Panc1 (cell line): ENCODE measurements around the gene PHKA2. TPM values are rescaled to one million over a fixed set of nuclear protein-coding genes. Genes with fewer than 3 reads are reported as not detected.

ENCODE experiments used
- ATAC-seq: fragments of 200-7000 bp; cut with Tn5 transposase; 2 replicates; pipeline ENCODE4 v1.9.1; 2020; ENCODE audit warnings: mild to moderate bottlenecking, moderate library complexity
- BruUV-seq: library from RNA; stranded (reverse); fragments of 400-500 nt; replicated peaks from 2 replicates; lab custom pipeline; 2021; lab: Mats Ljungman, UMichigan
- CTCF ChIA-PET: fragments of 300-600 bp; sonication (Branson Sonifier 250); formaldehyde crosslinking; loops from one replicate; lab custom pipeline; 2022; ENCODE audit warnings: antibody characterized with exemption; lab: Charles Lee
- POLR2A ChIA-PET: fragments of 300-600 bp; sonication (Branson Sonifier 250); formaldehyde crosslinking; loops from one replicate; lab custom pipeline; 2022; ENCODE audit warnings: antibody characterized with exemption; lab: Charles Lee
- DNase-seq: peaks from one replicate; pipeline ENCODE4 v3.0.0-alpha.2; 2010; ENCODE audit warnings: low read depth, low spot score
- H3K27ac ChIP-seq: 2 replicates; pipeline ENCODE4 v1.5.1; 2011; ENCODE audit warnings: mild to moderate bottlenecking, low read length, inconsistent platforms
- H3K27me3 ChIP-seq: fragments of 200-500 bp; sonication (Bioruptor generic); 2 replicates; pipeline ENCODE4 v1.6.0; 2014; ENCODE audit warnings: low read length, inconsistent platforms; ENCODE audit not compliant: control insufficient read depth, insufficient read depth
- H3K36me3 ChIP-seq: fragments of 200-500 bp; sonication (Bioruptor generic); 2 replicates; pipeline ENCODE4 v1.5.1; 2014; ENCODE audit warnings: inconsistent platforms, mild to moderate bottlenecking, low read length, moderate library complexity; ENCODE audit not compliant: control insufficient read depth, insufficient read depth
- H3K4me1 ChIP-seq: 2 replicates; pipeline ENCODE4 v1.5.1; 2011; ENCODE audit warnings: inconsistent platforms, mild to moderate bottlenecking, low read length, moderate library complexity; ENCODE audit not compliant: control insufficient read depth, insufficient read depth
- H3K4me3 ChIP-seq, 2 experiments: 2 replicates each; pipeline ENCODE4 v1.5.1; 2011 to 2012; ENCODE audit warnings: low read depth in 2 of 2, low read length in 2 of 2, mild to moderate bottlenecking in 2 of 2, inconsistent platforms in 1 of 2, moderate library complexity in 1 of 2
- H3K9me3 ChIP-seq: fragments of 200-500 bp; sonication (Bioruptor generic); 2 replicates; pipeline ENCODE4 v1.5.1; 2014; ENCODE audit warnings: low read depth, mild to moderate bottlenecking, inconsistent platforms, low read length, moderate library complexity; ENCODE audit not compliant: control insufficient read depth, insufficient read depth
- POLR2AphosphoS5 ChIP-seq: IDR thresholded peaks from 2 replicates; pipeline ENCODE4 v1.6.1; 2012; ENCODE audit warnings: mild to moderate bottlenecking, low read depth, low read length, moderate library complexity
- REST ChIP-seq, 2 experiments: IDR thresholded peaks; 2 replicates each; pipeline ENCODE4 v1.6.1; 2011 to 2012; ENCODE audit warnings: low read depth in 2 of 2, control low read depth in 1 of 2, low read length in 1 of 2, mild to moderate bottlenecking in 1 of 2, moderate library complexity in 1 of 2; ENCODE audit not compliant: insufficient read depth in 1 of 2
- SIN3A ChIP-seq: IDR thresholded peaks from 2 replicates; pipeline ENCODE4 v1.6.1; 2012; ENCODE audit warnings: low read depth, mild to moderate bottlenecking, low read length, moderate library complexity, borderline replicate concordance; ENCODE audit not compliant: insufficient read depth
- TCF7L2 ChIP-seq: IDR thresholded peaks from 2 replicates; pipeline ENCODE4 v1.6.1; 2011; ENCODE audit warnings: mild to moderate bottlenecking, low read depth, low read length, inconsistent platforms
- in situ Hi-C: cut with HindIII; loops from 2 replicates; pipeline ENCODE4 v1.10.0; 2016; ENCODE audit warnings: low sequenced_read_pairs, low pct_unique_long_range_greater_than_20kb
- intact Hi-C: fragments of 100-400 bp; cut with micrococcal nuclease; formaldehyde crosslinking; loops from one replicate; pipeline ENCODE4 v1.10.0; 2022; ENCODE audit not compliant: unreplicated experiment
- total RNA-seq: library from RNA; stranded (reverse); gene quantifications from one replicate; pipeline ENCODE4 v1.2.1, GENCODE V29; 2021; ENCODE audit not compliant: unreplicated experiment
- TF ChIP-seq, protein P1 (sequence below): fragments of 450-650 bp; IDR thresholded peaks from 2 replicates; pipeline ENCODE4 v1.5.1; 2017; ENCODE audit warnings: mild to moderate bottlenecking

The PHKA2 gene
- total RNA-seq, 1 experiment from 2014 or later = 20.6 TPM

DNA sequence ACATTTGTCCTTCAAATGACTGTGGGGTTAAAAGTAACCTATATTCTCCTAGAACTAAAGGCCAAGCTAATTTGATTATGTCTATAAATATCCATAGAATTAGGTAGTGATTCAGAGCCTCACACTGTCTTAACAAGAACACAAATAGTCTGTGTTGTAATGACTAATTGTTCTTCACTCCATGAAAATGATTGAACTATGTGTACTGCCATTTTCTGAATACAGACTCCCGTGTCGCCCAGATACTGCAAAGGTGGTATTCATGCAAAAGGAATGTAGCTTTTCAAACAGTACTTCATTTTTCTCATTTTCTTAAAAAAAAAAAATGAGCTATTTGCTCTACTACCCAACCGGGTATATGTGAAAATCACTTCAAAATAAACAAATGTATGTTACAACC is 11.3 kb upstream of the PHKA2 start:
- in situ Hi-C loops (no loop called here), intact Hi-C loops (no loop called here)
- Histone ChIP-seq H3K4me3 (no peak overlapping the region), H3K4me1 (no peaks in the 10 kb centered on the region), H3K27me3 (no peaks in the 10 kb centered on the region), H3K36me3 (no peaks in the 10 kb centered on the region), H3K9me3 (no peaks in the 10 kb centered on the region), H3K27ac (no peak overlapping the region)
- ATAC-seq = no peak
- TF ChIP-seq, protein P1, sequence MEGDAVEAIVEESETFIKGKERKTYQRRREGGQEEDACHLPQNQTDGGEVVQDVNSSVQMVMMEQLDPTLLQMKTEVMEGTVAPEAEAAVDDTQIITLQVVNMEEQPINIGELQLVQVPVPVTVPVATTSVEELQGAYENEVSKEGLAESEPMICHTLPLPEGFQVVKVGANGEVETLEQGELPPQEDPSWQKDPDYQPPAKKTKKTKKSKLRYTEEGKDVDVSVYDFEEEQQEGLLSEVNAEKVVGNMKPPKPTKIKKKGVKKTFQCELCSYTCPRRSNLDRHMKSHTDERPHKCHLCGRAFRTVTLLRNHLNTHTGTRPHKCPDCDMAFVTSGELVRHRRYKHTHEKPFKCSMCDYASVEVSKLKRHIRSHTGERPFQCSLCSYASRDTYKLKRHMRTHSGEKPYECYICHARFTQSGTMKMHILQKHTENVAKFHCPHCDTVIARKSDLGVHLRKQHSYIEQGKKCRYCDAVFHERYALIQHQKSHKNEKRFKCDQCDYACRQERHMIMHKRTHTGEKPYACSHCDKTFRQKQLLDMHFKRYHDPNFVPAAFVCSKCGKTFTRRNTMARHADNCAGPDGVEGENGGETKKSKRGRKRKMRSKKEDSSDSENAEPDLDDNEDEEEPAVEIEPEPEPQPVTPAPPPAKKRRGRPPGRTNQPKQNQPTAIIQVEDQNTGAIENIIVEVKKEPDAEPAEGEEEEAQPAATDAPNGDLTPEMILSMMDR = no peak
- TF ChIP-seq TCF7L2 (no peak), POLR2AphosphoS5 (no peak), SIN3A (no peak), REST (IDR thresholded peaks at IDR 0.05; ENCODE audit: insufficient read depth in 1 of 2, low read depth in 2 of 2, low read length in 1 of 2) (no peak)
- POLR2A ChIA-PET = no interaction called here
- BruUV-seq = no TSS peak
- CTCF ChIA-PET = no interaction called here
- no peak for DNase-seq

DNA sequence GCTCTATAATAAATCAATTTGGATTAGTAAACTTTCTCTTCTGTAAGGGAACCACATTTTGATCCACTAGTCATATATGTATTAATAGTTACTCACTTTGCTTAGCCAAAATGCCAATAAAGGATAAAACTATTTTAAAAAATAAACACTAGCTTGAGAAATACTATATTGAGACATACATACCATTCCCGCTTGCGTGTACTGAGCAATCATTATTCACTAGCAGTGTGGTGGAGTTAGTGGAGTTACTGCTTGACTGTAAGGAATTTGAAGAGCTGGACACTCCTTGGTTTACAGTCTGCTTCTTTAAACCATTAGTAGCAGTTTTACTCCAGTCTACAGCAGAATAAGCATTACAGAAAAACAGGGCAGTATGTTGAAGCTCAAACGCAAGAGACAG is 10.8 kb upstream of the PHKA2 start:
- Histone ChIP-seq H3K4me1 (no peaks in the 10 kb centered on the region), H3K36me3 (no peaks in the 10 kb centered on the region), H3K27ac (no peak overlapping the region), H3K9me3 (no peaks in the 10 kb centered on the region), H3K27me3 (no peaks in the 10 kb centered on the region), H3K4me3 (no peak overlapping the region)
- no TSS peak for BruUV-seq
- POLR2A ChIA-PET = no interaction called here
- ATAC-seq (no peak), DNase-seq (no peak)
- CTCF ChIA-PET = no interaction called here
- intact Hi-C loops (no loop called here), in situ Hi-C loops (no loop called here)
- TF ChIP-seq, protein P1 = no peak
- TF ChIP-seq TCF7L2 (no peak), SIN3A (no peak), REST (IDR thresholded peaks at IDR 0.05; ENCODE audit: insufficient read depth in 1 of 2, low read depth in 2 of 2, low read length in 1 of 2) (no peak), POLR2AphosphoS5 (no peak)
